ENCODE data around the gene RFT1.
"Not testable (repeated sequence)": the region's sequence is repeated elsewhere in the genome, so short reads cannot be mapped to it uniquely, and the experiment has no call there.

RFT1 gene

GRCh38 chr3:53163444-53164387 is 33.5 kb upstream of the RFT1 start:
- no peak for DNase-seq

- DNase-seq: no peak
These were observed 32.6 kb upstream of the RFT1 start for GRCh38 chr3:53162672-53163443.

DNA sequence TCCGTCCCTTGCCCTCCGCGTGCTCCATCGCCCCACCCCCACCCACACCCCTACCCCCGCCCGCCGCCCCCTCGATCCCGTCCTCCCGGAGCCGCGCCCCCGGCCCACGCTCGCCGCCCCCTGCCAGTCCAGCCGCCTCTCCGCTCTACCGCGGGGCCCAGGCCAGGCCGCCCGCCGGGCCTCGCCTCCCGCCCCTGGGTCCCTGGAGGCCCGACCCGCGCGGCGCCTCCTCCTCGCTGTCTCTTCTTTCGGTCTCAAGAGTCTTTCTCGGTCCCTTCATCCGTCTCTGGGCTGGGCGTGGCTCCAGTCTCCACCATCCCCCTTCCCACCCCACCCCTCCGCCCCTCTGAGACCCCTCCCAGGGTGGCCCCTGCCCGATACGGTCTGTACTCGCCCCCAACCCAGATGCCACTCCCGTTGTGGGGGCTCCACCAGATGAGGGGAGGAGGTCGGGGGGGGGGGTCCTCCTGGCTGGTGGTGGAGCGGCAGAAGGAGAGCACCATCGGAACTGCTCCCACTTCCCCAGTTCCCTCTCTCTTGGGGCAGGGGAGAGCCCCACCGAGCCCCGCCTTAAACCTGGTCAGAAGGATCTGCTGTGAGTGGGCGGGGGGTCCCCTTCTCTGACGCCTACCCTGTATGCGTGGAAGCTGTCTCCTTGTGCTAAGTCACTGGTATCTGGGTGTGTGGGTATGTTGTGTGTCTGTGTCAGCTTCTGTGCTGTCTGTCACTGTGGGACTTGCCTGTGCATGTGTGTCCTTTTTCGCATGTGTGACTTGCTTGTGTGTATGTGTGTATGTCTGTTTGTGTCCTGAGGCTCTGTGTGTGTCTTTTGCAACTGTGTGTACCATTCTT is 31.8 kb upstream of the RFT1 start:
- DNase-seq: no peak

- DNase-seq: no peak
These were observed 31.2 kb upstream of the RFT1 start for GRCh38 chr3:53161450-53161819.

DNA sequence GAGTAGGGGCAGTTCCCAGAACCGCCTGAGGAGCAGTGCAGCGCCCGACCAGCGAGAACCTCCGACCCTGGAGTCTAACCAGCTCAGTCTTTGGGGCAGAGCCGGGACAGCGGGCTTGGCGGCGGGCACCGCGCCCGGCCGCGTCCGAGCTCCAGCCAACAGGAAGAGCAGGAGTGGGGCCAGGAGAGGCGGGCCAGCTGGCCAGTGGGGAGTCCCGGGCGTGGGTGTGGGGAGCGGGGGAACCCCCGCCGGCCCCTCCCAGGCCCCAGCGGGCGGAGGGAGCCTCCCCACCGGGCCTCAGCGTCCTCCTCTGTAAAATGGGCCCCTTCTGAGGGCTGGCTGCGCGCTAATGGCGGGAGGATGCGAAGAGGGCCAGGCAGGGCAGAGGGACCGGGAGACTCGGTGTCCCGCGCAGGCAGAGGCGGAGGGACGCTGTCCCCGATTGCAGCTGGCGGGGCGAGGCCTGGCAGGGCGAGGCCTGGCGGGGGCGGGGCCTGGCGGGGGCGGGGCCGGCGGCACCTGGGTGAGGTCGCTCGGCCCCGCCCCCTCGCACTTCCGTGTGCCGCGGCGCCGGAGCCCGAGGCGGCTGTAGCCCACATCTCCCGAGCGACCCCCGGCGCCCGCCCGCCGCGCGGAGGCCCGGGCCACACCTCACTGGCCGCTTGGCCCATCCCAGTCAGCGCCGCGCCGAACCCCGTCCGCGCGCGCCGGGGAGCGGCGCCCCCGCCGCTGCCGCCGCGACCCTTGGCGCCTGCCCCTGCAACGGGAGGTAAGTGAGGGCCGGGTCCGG is 30.6 kb upstream of the RFT1 start, which contains the start of gene PRKCD:
TSS of gene PRKCD (plus strand) at position 550 of the 790 bp plus-strand sequence. CDS start 17,214 bp downstream, outside the sequence.
- DNase-seq: peak; percentile 67

- no peak for DNase-seq
These were observed 29.9 kb upstream of the RFT1 start for GRCh38 chr3:53160061-53160659.

GRCh38 chr3:53159156-53160060 is 29.2 kb upstream of the RFT1 start:
- DNase-seq: no peak

- no peak for DNase-seq
These were observed 28.5 kb upstream of the RFT1 start for GRCh38 chr3:53158765-53159155.

DNA sequence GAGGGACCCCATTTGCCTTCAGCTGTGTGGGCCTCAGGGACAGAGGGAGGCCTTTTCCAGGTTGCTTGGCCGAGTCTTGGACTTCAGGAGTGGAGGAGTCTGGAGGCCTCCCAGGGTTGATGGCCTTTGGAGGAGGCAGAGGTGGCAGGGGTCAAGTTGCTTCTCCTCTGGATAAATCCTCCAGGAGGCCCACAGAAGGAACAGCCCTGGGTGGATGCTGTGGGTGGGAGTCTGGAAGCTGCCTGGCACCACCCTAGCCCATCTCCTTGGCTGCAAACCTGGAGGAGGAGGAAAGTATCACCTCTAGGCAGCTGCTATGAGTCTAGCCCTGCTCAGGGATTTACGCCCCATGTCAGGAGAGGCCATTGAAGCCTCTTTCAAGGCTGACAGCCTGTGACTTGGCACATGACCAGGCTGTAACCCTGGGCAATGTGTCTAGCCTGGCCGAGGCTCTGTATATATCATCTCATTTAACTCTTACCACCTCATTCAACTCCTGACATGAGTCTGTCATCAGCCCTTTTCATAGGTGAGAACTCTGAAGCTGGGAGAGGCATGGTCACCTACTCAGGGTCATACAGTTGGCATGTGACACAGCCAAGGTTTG is 27.8 kb upstream of the RFT1 start:
- no peak for DNase-seq

DNA sequence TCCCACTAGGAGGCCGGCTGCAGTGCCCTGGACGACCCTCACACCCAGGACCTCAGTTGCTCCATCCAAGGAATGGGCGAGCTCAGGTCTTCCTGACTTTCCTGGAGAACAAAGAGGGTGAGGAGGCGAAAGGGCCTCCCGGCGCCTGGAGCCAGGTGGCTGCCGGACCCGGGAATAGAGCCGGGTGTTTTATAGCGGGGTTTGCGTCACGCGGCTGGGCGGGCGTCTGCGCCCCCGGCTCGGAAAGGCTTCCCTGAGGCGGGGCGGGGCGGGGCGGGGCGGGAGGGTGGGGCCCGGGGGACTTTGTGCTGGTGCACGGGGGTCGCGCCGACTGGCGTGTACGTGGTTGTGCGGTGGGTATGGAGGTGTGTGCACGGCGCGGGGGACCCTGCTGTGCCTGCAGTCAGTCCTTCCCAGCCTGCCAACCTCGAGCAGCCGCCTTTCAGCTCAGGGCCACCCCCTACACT is 26.2 kb upstream of the RFT1 start:
- DNase-seq: no peak

- no peak for DNase-seq
These were observed 25.5 kb upstream of the RFT1 start for GRCh38 chr3:53155760-53156159.

- DNase-seq: no peak
These were observed 24.6 kb upstream of the RFT1 start for GRCh38 chr3:53154881-53155285.

DNA sequence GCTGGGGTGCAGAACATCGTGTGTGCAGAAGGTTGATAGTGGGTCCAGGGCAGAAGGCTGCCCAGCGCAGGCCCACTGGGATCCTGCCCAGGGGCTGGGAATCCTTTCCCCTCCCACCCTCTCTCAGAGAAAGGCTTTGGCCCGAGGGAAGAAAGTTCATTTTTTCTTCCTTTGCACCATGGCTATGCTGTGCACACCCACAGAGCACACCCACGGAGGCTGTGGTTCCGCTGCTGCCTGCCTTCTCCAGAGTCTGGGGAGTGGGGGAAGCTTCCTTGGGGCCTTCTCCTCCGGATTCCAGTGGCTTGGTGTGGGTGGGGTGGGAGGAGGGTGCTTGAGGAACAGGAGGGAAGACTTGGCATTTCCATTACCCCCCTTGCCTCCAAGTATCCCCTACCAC is 23.7 kb upstream of the RFT1 start:
- DNase-seq: no peak

DNA sequence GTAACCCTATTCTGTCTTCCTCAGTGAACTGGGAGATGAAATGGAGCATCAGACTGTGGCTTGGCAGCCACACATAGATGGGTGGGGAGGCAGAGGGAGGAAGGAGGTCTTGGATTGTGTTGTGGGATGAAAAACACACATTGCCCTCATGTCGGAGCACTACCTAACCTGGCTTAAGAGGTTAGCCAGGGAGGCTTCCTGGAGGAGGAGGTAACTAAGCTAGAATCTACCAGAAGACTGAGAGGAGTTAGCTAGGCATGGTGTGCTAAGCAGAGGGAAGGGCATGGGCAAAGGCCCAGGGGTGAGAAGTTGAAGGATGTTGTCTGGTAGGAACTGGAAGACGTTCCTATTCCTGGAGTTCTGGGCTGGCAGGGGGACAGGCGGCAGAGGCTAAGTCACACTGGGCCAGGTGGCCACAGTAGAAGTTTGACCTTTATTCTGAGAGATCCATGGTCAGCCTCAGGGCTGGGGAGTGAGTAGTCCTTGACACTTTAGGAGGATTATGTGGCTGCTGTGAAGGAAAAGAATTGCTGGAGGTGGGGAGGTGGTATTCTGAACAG is 23.1 kb upstream of the RFT1 start:
- DNase-seq: no peak

GRCh38 chr3:53151870-53152660 is 21.8 kb upstream of the RFT1 start:
- DNase-seq: no peak

DNA sequence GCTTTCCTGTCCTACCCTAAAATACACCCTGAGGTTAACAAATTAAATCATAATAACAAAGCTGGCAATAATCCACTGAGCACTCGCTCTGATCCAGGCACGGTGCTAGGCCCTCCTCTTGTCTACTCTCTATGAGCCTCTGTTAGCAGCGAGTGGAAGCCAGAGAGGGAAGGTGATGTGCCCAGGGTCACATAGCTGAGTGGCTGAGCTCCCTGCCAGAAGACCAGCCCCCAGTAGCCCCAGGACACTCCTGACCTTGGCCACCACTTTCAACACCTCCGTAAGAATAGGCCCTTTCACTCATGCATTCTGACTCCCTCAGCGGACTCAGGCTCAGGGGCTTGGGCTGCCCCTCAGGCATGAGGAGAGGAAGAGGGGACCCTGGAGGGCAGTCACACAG is 21.2 kb upstream of the RFT1 start:
- DNase-seq: no peak

- DNase-seq: not testable (repeated sequence)
These were observed 20.8 kb upstream of the RFT1 start for GRCh38 chr3:53151086-53151438.

DNA sequence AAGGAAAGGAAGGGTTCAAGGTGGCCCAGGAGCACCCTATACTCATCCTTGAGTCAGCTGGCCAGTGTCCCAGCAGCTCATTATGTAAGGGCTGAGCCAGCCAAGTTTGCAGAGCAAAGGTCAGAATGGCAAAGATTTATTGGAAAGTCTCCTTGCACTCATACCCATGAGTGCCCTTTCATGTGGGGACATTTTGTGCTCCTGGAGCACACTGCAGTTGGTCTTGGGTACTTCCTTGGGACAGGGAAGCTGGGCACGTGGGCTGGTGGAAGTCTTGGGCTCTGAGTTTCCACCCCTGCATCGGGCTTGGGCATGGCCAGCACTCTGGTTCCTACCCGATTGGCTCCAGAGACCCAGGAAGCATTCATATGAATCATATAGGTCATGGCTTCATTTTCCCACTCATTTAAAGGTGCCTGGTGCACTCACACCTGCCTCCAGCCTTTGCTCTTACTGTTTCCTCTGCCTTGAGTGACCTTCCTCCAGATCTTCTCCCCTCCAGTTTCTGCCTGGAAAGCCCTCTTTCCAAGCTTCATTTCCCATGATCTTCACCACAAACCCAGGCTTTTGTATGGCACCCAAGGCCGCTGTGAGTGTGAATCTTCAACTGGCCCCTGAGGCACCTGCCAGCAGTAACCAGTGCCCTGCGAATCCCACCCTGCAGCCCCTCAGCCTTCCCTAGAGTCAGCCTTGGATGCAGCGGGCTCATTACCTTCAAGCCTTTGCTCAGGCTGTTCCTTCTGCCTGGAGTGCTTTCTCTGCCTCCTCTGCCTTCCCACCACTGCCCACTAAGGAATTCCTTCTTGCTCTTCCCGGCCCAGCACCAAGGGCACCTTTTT is 20.2 kb upstream of the RFT1 start:
- no peak for DNase-seq
